GM21737 (cell line): ENCODE measurements around the gene LINC00632.
"Not testable (repeated sequence)": the region's sequence is repeated elsewhere in the genome, so short reads cannot be mapped to it uniquely, and the experiment has no call there.

Source experiments
- ATAC-seq: cut with Tn5 transposase; IDR thresholded peaks from one replicate; pipeline ENCODE4 v1.9.1; 2021; ENCODE audit warnings: mild to moderate bottlenecking, moderate library complexity; ENCODE audit not compliant: unreplicated experiment

Gene LINC00632

DNA sequence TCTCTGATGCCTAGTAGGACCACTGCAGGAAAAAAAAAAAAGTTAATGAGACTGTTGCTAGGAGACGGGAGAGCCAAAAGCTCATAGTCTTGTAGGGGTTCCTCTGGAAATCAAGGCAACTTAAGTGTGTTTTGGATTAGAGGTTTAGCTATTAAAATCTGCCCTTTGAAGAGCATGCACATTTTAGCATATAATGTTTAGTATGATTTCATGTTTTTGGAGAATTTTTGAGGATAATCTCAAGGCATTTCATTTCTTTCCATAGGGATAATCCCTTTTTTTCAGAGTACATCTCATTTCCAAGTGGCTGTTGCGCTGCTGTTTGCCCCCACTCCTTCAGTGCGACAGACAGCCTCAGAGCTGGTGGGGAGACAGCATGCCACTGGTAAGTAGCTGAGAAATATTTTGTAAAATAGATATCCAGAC lies at the start of gene LINC00632:
LINC00632 (plus strand) TSS at position 339 of the 426 bp plus-strand sequence.
- no peak for ATAC-seq

DNA sequence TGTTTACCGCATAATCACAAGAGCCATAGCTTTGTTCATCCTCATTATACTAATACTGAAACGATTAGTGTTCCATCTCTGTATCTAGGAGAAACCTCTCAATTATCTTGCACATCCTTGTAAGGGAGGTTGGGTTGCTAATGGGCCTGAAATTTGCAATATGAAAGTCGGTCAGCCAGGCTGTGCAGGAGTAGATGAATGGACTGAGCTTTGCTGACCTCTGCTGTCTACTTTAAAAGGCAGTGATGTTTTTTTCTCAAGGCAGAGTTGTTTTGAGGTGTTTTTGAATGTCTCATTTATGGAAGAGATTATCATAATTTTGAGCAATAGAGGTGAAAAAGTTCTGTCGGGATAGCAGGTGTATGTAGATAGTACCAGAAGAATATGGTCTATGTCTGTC lies 47.9 kb upstream of the LINC00632 start:
- ATAC-seq, result no peak

DNA sequence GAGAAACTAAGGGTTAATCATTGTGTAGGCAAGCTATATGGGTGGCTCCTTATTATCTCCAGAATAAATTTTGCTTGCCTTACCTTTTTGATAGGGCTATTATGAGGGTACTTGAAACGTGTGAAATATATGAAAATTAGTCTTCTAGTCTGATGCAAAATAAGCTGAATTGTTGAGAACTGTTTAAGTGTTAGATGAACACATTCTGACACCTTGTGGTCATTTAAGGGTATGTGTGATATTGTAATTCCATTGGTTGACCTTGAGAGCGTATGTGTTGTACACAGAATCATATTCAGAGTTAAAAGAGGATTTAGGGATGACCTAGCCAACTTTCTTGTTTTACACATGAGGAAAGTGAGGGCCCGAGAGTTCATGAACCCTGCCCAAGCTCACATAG lies 44.6 kb upstream of the LINC00632 start:
- no peak for ATAC-seq

DNA sequence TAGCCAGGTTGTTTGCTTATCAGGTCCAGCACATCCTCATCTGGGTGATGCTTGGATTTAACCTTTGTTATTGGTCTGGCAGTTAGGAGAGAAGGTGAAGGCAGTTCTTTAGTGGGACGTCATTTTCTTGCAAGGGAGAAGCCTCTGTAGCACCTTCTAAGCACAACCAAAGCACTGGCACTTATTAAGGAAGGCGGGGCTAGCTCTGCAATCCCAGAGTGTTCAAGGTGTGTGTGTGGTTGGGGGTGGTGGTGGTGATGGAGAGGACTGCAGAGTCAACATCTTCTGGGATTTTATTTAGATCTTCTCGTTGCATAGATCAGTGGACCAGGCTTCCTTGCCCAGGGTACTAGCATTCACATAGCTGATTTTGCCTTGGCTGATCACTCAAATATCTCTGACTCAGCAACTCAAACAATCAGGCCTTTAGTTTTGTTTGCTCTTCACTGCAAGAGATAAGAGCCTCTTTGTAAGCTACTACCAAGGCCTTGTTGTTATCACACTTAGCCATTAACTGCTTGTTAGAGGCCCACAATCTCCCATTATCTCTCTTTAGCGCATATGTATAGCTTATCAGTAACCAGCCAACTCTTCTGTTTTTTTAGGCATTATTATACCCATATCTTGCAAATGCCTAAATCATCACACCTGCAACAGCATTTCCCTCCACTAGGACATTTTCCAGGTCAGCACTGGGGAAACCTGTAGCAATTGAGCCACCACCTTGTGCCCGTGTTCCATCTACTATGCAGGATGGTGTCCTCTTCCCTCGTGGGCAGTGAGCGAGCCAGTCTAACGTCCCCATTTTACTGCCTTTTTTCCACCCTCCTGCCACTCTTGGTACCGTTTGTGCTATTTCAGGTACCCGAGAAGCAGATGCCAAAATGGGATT lies 36.5 kb upstream of the LINC00632 start:
- ATAC-seq, result no peak

DNA sequence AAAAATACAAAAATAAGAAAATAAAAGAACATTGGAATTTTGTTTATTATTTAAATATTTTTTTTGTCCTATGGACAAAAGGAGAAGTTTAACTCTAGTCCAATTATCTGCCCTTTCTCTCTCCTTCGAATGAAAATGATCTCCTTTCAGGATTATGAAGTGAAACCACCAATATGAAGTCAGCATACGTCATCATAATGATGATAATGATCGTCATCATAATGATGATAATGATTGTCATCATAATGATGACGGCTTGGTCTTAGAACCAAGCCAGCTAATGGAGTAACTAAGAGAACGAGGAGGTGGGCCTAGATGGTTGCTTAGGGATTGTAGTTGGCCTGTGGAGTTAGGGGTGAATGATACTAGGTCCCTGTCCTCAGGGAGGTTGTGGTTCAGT lies 21.9 kb upstream of the LINC00632 start:
- no peak for ATAC-seq

DNA sequence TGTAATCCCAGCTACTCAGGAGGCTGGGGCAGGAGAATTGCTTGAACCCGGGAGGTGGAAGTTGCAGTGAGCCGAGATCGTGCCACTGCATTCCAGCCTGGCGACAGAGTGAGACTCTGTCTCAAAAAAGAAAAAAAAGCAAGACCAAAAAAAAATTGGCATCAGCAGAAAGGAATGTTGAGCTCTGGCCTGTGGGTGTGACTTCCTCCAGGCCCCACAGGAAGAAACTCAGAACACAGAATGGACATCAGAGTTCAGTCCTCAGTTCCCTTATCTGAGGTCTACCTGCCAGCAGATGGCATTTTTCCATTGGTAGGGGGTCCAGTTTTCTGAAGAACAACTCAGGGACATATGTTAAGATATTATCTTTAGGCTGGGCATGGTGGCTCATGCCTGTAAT lies 18.0 kb upstream of the LINC00632 start:
- ATAC-seq, result not testable (repeated sequence)

DNA sequence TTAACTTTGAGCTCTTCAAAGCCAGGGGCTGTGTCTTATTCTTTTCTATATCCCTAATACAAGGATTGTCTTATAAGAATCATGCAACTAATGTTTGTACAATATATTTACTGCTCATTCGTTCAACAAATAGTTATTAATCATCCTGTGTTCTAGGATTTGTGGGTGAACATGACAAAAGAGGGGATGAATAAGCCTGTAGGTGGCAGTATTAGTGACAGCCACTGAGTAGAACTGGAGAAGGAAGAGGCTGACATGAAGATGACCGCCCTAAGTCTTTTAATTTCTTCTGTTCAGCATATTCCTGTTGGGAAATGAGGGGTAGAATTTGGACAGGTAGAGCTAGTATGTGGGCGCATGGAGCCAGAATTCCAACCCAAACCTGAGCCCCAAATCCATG lies 11.9 kb upstream of the LINC00632 start:
- ATAC-seq, result no peak

DNA sequence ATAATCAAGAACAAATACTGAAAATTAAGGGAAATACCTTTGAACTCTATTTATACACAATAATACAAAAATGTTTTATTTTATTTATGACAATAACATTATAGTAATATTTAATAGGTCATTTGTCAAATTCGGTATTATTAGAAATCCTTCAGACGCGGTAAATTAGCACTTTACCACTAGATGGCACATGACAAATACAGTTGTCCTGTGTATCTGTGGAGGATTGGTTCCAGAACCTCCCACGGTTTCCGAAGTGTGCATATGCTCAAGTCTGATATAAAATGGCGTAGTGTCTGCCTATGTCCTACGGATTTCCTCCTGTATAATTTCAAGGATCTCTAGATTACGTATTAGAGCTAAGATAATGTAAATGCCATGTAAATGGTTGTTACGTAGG lies 8.1 kb upstream of the LINC00632 start:
- ATAC-seq, result no peak

DNA sequence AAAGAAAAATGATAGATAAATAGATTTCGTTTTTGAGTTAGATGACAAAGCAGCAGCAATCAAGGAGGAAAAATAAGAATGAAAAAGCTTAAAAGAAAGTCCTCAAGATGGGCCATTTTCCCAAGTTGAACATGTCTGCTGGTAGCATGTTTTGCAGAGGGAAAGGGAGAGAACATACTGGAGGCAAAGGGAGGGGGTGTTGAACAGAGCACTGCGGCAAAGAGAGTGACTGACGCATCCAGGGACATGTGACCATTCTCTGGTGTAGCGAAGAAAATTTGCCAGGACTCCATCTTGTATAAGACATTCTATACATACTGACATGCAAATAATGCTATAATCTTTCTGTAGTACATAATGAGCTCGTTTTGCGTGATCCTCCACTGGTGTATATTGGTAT lies 1.2 kb downstream of the LINC00632 start:
- ATAC-seq, result no peak

DNA sequence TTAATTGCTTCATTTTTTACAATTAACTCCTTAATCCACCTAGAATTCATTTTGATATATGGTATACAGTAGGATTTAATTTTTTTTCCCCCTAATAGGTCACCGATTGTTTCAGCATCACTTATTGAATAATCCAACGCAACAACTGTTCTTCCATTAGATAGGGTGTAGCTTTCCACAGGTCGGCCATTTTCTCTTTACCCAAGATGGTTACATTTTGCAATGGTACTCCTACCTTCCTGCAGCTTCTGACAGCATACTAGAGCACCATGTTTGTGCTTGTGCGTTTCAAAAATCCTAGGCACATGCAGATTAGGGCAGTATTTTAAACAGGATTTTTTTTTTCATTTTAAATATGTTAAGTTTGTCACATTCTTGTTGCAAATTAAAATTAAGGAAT lies 2.3 kb downstream of the LINC00632 start:
- ATAC-seq, result no peak

DNA sequence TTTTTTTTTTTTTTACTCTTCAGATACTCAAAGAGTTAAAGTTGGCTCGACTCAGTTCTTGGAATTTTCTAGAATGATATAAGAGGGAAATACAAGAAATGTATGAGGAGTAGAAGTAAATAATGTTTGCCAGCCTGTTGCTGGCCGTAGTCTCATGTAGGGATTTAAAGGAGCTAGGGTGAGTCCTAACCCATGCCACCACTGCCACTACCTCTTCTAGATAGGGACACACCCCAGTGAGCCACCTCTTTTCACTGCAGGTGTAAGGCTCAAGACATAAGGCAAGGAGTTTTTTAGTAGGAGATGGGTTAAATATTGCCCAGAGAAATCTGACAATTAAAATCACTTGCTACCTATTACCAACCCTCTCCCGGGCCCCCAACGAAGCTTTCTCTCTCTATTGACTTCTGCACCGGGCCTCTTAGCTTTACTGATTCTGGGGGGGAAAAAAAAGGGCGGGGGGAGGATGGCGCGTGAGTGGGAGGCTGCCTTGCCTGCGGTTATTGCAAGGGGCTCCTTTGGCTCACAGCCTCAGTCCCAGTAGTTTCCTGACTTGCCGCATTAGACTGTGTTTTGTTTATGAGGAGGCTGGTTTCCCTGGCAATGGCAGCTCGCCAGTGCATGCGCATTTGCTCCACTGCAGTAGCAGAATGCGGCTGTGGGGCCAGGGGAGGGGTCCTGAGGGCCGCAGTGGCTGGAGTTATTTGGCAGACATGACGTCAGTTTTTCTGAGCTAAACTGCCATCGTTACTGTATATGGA lies 3.0 kb downstream of the LINC00632 start:
- no peak for ATAC-seq

DNA sequence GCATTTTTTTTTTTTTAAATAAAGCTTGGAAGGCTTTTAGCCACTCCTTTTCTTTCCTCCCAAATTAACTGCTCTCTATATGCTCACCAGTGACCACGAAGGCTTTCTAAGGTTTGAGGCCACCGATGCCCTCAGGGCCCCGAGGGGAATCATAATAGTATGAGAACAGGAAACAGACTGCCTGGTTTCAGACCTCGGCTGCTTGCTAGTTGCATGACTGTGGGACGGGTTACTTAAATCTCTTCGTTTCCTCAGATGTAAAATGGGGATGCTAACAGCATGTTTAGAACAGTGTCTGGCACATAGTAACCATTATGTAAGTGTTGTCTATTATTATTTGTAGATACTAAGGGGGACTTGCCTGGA lies 3.6 kb downstream of the LINC00632 start:
- no peak for ATAC-seq

DNA sequence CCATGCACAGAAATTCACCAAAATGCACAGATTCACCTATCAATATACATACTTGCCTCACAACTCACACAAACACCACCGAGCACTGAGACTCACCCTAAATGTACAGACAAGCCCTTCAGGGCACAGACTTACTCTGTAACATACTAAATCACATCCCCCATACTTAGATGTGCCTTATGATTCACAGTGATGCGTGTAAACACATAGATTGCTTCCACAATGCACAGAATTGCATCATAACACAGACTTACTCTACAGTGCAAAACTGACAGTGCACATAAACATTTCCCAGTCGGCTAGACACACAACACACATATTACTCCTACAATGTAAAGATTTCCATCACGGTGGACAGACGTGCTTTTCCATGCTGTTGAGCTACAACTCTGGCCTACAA lies 6.2 kb downstream of the LINC00632 start:
- no peak for ATAC-seq

DNA sequence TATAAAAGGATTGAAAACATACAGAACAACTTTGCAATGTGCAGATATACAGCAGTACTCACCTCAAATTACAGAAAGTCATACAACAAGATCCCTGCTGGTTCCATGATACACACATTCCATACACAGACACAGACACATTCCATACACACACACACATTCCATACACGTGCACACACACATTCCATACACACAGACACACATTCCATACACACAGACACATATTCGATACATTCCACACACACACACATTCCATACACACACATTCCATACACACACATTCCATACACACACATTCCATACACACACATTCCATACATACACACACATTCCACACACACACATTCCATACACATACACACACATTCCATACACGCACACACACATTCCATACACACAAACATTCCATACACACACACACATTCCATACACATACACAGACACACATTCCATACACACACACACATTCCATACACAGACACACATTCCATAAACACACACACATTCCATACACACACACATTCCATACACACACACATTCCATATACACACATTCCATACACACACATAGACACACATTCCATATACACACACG lies 13.7 kb downstream of the LINC00632 start:
- no peak for ATAC-seq

DNA sequence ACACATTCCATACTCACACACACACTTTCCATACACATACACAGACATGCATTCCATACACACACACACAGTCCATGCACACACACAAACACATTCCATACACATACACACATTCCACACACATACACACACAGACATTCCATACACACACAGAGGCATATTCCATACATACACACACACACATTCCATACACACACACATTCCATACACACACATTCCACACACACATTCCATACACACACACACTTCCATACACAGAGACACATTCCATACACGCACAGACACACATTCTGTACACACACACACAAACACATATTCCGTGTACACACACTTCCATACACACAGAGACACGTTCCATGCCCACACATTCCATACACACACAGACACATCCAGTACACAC lies 14.8 kb downstream of the LINC00632 start:
- ATAC-seq, result no peak

DNA sequence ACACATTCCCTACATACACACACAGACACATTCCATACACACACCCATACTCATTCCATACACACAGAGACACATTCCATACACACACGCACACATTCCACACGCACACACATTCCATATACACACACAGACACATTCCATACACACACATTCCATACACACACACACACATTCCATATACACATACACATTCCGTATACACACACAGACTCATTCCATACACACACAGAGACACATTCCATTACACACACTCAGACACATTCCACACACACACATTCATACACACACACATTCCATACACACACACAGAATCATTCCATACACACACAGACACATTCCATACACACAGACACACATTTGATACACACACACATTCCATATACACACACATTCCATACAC lies 15.2 kb downstream of the LINC00632 start:
- ATAC-seq, result no peak

DNA sequence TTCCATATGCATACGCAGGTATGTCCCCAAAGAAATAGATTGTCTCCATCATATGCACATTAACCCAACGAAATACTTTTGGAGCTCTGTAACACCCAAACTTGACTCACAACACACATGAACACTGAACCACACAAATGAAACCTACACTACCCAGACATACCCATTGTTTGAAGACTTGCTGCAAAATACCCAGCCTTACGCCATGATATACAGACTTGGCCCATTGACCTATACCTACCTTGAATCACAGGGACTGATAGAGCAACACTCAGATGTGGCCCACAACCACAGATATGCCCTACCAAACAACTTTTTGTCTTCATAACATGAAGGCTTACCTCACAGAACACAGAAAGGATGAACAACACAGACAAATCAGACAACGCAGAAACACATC lies 15.9 kb downstream of the LINC00632 start:
- no peak for ATAC-seq

DNA sequence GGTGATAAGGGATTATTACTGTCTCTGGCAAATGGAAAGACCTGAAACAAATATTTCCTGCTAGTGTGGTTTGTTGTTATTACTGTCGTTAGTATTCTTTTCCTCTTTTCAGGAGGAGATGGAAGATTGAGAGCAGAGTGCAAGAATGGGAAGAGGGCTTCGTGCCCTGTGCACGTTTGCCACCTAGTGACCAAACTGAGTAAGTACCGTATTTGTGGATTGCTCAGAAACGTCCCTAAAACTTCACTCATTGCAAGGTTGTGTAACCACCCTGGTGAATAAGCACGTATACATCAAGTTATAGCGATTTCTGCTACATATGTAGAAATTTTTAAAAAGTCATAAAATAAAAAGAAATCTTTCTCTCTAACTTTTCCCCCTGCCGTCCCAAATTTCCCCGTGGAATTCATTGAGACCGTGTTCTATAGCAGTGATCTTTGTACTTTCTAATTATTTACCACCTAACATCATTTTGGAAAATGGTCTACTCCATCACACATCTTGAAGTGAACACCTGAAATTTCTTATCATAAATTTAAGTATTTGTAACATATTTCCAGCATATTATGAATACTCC lies 24.3 kb downstream of the LINC00632 start:
- no peak for ATAC-seq

DNA sequence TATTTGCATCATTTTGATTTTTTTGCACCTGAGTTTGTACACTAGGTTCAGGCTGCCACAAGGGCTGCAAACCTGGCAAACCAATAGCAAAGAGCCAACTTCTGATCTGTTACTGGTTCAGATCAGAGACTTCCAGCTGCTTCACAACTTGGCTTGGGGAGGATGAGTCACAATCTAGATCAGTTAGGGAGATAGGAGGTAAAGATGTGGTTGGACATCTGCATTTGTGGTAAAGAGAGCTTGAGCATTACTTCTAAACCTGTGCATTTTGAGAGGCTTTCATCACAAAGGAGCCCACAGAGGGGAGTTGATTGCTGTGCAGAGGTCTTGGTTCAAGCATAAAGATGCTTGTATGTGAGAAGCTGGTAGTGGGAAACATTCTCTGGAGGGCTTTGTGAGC lies 34.5 kb downstream of the LINC00632 start:
- ATAC-seq, result no peak

DNA sequence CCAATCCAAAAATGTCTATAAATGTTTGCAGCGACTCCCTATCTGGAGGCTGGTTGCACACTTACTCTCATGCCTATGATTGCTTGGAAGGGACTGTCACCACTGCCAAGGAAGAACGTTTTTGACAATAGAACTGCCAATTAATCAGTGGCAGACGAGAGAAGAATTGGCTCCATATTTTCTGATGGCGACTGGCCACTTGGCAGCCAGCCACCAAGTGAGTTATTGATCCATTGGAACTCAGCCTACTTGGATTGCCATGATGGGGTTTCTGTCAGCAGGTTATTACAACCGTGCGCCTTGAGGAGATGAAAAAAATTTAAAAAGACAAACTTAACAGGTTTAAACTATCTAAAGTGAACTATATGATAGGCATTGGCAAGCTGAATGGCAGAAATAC lies 47.4 kb downstream of the LINC00632 start:
- no peak for ATAC-seq

DNA sequence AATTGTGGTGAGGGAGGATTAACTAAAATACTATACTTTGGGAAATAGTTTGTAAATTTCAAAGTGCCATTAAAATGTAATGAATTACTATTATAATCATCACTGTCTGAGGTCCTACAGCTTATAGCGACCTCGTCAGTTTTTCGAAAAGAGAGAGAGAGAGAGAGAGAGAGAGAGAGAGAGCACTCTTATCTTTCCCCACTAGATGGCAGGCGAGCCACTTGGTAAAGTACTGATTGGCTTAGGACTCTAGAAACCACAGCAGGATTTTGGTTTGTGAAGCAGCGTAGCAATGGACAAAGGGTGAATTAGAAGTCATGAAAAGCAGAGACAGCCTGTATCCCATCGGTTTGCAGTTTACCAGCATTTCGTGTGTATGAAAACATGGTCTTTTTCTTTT lies 52.5 kb downstream of the LINC00632 start:
- peak; percentile 67 for ATAC-seq
